ENCODE results near the gene TC2N.

Gene TC2N

DNA sequence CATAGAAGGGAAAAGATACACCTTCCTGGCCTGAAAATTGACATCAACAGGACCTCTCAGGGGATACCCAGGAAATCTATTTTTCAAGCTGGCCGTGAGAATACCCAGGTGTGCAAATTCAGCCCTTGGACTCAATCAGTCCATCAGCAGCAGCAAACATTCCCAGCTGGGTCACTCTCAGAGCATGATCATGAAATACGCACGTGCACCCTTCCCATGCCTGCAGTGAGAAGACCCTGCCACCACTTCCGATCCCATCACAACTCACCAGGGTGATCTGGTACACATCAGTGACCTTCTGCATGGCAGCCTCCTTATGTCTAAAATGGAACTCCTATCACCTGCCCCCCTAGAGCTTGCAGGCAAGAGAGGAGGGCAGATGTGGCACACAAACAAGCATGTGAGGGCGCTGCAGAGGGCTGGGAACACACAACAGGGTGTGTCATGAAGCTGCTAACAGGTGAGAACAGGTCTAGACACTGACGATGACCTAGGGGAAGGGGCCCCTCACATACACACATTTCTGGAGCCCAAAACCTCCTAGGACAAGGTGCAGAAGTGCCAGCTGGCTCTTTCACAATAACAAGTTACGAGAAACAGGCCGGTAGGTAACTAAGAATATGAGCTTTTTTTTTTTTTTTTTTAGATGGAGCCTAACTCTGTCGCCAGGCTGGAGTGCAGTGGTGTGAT lies 37.8 kb upstream of the TC2N start:
- Histone ChIP-seq H3K4me3 (ENCODE audit: low read depth in 1 of 2, low read length in 1 of 2) (no peak overlapping the region), H3K4me1 (ENCODE audit: control insufficient read depth in 1 of 2, insufficient read depth in 1 of 2, low read depth in 1 of 2, low read length in 1 of 2) (no peaks in the 10 kb centered on the region), H3K27ac (no peak overlapping the region), H3K9me3 (no peaks in the 10 kb centered on the region), H3K36me3 (no peaks in the 10 kb centered on the region), H3K27me3 (no peaks in the 10 kb centered on the region)
- TF ChIP-seq, protein P1, sequence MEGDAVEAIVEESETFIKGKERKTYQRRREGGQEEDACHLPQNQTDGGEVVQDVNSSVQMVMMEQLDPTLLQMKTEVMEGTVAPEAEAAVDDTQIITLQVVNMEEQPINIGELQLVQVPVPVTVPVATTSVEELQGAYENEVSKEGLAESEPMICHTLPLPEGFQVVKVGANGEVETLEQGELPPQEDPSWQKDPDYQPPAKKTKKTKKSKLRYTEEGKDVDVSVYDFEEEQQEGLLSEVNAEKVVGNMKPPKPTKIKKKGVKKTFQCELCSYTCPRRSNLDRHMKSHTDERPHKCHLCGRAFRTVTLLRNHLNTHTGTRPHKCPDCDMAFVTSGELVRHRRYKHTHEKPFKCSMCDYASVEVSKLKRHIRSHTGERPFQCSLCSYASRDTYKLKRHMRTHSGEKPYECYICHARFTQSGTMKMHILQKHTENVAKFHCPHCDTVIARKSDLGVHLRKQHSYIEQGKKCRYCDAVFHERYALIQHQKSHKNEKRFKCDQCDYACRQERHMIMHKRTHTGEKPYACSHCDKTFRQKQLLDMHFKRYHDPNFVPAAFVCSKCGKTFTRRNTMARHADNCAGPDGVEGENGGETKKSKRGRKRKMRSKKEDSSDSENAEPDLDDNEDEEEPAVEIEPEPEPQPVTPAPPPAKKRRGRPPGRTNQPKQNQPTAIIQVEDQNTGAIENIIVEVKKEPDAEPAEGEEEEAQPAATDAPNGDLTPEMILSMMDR (IDR thresholded peaks at IDR 0.05) = no peak

DNA sequence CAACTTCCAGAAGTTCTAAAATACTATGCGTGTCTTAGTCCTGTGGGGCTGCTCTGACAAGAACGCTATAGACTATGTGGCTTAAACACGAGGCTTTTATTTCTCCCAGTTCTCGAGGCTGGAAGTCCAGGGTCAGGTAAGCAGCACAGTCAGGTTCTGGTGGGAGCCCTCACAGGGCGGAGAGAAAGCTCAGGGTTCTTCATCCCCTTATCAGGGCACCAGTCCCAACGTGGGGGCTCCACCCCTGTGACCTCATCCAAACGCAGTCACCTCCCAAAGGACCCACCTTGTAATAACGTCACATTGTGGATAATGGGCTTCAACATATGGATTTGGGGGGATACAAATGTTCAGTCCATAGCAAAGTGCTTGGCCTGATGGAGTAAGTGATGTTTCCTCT lies 37.1 kb upstream of the TC2N start:
- TF ChIP-seq, protein P1 (IDR thresholded peaks at IDR 0.05) = no peak
- no peaks in the 10 kb centered on the region for H3K36me3 ChIP-seq
- H3K27me3 ChIP-seq = no peaks in the 10 kb centered on the region
- H3K9me3 ChIP-seq = no peaks in the 10 kb centered on the region
- no peak overlapping the region for H3K27ac ChIP-seq
- no peak overlapping the region for H3K4me3 ChIP-seq (ENCODE audit: low read depth in 1 of 2, low read length in 1 of 2)
- H3K4me1 ChIP-seq (ENCODE audit: control insufficient read depth in 1 of 2, insufficient read depth in 1 of 2, low read depth in 1 of 2, low read length in 1 of 2) = no peaks in the 10 kb centered on the region

DNA sequence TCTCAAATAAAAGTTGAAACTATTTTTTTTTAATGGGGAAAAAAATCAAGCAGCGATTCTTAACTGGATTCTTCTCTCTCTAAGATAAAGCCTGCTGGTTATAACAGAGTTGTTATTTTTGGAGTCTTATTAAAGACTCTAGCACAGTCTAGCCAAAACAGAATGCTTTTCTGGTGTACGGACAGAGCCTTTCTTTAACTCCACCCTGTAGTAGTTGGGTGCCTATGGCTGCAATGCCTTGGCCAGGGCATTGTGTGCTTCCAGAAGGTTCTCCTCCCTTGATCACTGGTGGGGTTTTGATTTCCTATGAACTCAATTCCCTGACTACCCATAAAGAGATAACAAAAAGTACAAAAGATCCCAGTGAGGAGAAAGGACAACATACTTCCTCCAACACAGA lies 35.7 kb upstream of the TC2N start:
- no peaks in the 10 kb centered on the region for H3K27me3 ChIP-seq
- H3K4me3 ChIP-seq (ENCODE audit: low read depth in 1 of 2, low read length in 1 of 2) = no peak overlapping the region
- TF ChIP-seq, protein P1 (IDR thresholded peaks at IDR 0.05) = no peak
- no peaks in the 10 kb centered on the region for H3K4me1 ChIP-seq (ENCODE audit: control insufficient read depth in 1 of 2, insufficient read depth in 1 of 2, low read depth in 1 of 2, low read length in 1 of 2)
- no peak overlapping the region for H3K27ac ChIP-seq
- H3K9me3 ChIP-seq = no peaks in the 10 kb centered on the region
- H3K36me3 ChIP-seq = no peaks in the 10 kb centered on the region

DNA sequence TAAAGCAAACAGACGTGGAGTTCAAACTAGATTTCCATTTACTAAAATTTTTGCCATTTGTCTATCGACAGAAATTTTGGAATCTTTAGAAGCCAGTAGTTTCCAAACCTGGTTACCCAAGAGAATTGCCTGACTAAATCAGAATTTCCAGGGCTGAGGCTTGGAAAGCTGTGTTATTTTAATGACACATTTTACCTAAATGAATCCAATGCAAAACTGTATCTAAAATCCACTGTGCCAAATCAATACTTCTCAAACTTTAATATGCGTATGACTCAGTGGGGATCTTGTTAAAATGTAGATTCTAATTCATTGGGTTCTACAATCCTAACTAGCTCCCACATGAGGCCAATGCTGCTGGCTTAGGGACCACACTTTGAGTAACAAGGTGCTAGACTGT lies 35.0 kb upstream of the TC2N start:
- no peaks in the 10 kb centered on the region for H3K4me1 ChIP-seq (ENCODE audit: control insufficient read depth in 1 of 2, insufficient read depth in 1 of 2, low read depth in 1 of 2, low read length in 1 of 2)
- no peaks in the 10 kb centered on the region for H3K27me3 ChIP-seq
- TF ChIP-seq, protein P1 (IDR thresholded peaks at IDR 0.05) = no peak
- no peak overlapping the region for H3K4me3 ChIP-seq (ENCODE audit: low read depth in 1 of 2, low read length in 1 of 2)
- no peak overlapping the region for H3K27ac ChIP-seq
- H3K9me3 ChIP-seq = no peaks in the 10 kb centered on the region
- H3K36me3 ChIP-seq = no peaks in the 10 kb centered on the region

DNA sequence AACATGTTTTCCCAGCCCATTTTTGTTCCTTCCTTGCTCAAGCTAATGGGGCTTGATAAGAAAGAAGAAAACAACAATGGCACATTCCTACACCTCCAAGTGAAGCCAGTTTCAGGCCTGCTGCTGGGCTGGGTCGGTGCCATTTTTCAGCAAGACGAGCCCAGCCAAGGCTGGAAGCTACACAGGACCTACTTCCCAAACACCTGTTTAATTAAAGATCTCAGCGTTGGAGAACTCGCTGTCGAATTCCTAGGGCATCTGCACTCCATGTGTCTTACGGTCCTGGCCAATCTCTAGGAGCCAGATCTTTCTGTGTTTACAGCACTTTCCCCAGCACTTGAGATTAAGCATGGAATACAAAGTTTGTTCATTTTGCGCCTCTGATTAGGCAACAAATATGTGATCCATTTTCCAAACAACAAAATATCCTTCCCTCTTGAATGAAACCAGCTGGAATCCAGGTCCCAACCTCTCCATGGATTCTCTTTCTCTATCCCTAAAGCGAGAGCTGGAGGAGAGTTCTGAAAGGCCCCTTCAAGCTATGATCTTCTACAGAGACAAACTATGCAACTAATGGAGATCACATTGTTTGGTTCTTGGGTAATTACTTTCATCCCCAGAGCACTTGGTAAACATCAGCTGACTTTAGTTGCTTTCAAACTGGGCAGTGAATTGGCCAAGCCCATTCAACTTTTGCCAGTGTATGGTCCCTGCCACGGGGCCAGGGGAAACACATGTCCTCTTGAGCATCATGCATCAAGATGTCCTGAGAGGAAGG lies 34.3 kb upstream of the TC2N start:
- H3K27ac ChIP-seq = no peak overlapping the region
- no peak overlapping the region for H3K4me3 ChIP-seq (ENCODE audit: low read depth in 1 of 2, low read length in 1 of 2)
- no peaks in the 10 kb centered on the region for H3K4me1 ChIP-seq (ENCODE audit: control insufficient read depth in 1 of 2, insufficient read depth in 1 of 2, low read depth in 1 of 2, low read length in 1 of 2)
- H3K27me3 ChIP-seq = no peaks in the 10 kb centered on the region
- H3K36me3 ChIP-seq = no peaks in the 10 kb centered on the region
- H3K9me3 ChIP-seq = no peaks in the 10 kb centered on the region
- TF ChIP-seq, protein P1 (IDR thresholded peaks at IDR 0.05) = no peak
